GM18951 (cell line): ENCODE results near the gene MPPED1.

Experiments
- POLR2A ChIP-seq: IDR thresholded peaks from 4 replicates; pipeline ENCODE4 v1.6.1; 2011; ENCODE audit warnings: mild to moderate bottlenecking; ENCODE audit not compliant: insufficient read length, insufficient read depth; ENCODE audit errors: extremely low read depth
- in situ Hi-C: fragments of 300-500 bp; cut with MboI; formaldehyde crosslinking; loops from one replicate; pipeline ENCODE4 v1.12.0; 2022; ENCODE audit warnings: low sequenced_read_pairs, mixed read lengths, inconsistent platforms; ENCODE audit not compliant: unreplicated experiment

The MPPED1 gene

DNA sequence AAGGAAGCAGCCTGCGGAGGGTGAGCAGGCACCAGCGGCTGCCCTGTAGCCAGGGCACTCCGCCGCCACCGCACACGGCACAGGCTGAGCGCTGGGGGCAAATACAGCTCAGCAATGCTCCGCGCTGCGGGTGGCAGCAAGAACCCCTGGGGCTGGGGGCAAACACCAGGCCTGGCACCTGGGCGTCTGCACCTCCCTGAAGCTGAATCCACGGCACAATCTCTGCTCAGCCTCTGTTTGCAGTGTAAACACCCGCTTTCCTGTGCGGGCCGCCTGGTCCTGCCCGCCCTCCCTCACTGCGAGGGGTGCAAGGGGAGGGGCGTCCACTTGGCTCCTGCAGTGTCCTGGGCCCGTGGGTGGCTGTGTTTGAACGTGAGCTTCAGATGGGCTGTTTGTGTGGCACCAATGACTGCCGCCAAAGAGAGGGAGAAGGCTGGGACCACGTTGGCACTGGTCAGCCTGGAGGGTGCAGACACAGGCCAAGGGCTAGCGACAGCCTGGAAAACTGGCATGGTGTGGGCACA lies 14.8 kb upstream of the MPPED1 start:
- TF ChIP-seq POLR2A, result no peak
- in situ Hi-C loops, result loop anchor here (25.0 kb wide), 1 partner anchor 490 kb away; the partner anchor contains the start of gene PNPLA5

DNA sequence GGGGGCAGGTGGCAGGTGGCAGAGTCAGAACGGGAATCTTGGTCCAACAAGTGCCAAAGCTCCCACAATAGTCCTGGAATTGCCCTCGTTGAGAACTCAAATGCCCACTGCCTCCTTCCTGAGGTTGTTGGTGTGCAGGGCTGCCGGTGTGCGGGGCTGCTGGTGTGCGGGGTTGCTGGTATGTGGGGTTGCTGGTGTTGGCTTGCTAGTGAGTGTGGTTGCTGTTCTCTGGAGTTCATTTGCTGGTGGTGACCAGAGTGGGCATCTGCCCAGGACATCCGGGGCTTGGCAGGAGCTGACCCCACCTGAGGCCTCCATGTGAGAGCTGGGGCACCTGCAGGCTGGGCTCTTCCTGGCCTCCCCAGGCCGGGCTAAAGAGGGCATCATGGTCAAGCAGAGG lies 14.0 kb upstream of the MPPED1 start:
- in situ Hi-C loops, result loop anchor here (25.0 kb wide), 1 partner anchor 490 kb away; the partner anchor contains the start of gene PNPLA5
- TF ChIP-seq POLR2A, result no peak

DNA sequence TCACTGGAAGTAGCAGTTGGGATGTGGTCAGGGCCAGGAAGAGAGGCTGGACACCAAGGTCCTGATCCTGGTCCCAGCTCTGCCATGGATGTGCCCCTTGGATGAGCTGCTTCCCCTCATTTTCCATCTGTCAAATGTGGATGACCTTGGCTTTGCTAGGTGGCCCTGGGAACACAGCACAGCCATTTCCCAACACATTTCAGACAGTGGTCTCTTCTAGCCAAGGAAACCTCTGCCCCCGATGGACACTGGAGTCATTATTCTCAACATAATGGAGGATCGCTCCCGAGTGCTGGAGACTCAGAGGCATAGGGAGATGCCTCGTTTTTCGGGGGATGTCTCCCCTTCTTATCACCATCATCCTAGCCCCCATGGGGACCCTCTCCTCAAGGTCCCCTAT lies 13.6 kb upstream of the MPPED1 start:
- no peak for TF ChIP-seq POLR2A
- in situ Hi-C loops, result loop anchor here (25.0 kb wide), 1 partner anchor 489 kb away; the partner anchor contains the start of gene PNPLA5

DNA sequence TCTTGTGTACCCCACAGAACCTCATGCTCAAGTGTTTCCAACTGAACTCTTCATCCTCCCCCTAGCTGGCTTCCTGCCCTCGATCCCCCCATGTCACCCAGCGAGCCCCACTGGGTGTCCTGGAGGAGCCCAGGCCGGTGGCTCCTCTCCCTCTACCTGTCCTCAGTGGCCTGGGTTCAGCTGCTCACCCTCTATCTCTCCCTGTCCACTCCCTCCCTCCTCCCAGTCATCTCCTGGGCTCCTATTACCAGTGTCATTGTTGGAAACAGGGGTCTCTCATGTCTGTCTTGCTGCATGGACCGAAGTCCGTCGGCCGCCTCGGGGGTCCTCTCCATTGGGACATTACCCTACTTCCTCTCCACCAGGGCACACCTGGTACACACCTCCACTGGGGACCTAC lies 12.9 kb upstream of the MPPED1 start:
- in situ Hi-C loops, result loop anchor here (25.0 kb wide), 1 partner anchor 488 kb away; the partner anchor contains the start of gene PNPLA5
- TF ChIP-seq POLR2A, result no peak

DNA sequence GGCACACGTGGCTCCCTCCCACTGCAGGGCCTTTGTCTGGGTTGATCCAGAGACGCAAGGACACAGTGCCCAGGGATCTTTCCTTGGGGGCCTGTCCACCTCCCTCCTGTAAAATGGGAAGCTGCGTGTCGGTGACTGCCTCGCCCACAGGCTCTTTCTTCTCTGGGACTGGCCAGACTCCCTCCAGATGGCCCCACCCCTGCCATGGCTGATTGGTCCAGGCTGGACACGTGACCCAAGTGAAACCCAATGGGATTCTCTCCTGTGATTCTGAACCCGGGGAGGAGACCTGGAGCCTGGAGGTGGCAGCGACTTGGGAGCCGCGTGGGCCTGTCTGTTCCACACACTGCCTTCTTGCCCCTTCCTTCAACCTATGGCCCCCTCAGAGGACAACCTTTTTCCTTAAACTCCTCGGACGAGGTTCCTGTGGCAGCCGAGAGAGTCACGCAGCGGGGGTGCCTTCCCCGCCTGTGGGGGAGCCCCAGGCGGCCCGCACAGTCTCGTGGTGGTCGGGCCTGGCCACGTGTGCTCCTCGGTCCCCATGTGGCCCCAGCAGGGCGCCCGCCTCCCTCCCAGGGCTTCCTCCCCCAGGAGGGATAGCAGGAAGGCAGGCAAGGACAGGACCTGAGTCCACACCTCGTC lies 12.4 kb upstream of the MPPED1 start:
- TF ChIP-seq POLR2A, result no peak

DNA sequence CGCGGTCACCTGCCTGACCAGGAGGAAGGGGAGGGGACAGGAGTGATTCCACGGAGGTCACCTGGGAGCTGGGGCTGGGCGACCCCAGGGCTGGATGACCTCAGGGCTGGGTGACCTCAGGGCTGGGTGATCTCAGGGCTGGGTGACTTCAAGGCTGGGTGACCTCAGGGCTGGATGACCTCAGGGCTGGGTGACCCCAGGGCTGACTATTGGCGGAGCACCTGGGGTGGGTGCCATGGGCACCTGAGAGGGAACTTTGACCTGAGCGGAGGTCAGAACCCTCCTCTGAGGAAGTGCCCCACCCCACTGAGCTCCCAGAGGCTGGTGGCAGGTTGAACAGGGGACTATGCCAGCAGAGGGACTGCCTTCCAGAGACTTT lies 11.8 kb upstream of the MPPED1 start:
- TF ChIP-seq POLR2A, result no peak
- in situ Hi-C loops, result loop anchor here (25.0 kb wide), 1 partner anchor 487 kb away; the partner anchor contains the start of gene PNPLA5

More for the DNA sequence above, 12.4 kb upstream of the MPPED1 start:
- in situ Hi-C loops, result loop anchor here (25.0 kb wide), 1 partner anchor 488 kb away; the partner anchor contains the start of gene PNPLA5

DNA sequence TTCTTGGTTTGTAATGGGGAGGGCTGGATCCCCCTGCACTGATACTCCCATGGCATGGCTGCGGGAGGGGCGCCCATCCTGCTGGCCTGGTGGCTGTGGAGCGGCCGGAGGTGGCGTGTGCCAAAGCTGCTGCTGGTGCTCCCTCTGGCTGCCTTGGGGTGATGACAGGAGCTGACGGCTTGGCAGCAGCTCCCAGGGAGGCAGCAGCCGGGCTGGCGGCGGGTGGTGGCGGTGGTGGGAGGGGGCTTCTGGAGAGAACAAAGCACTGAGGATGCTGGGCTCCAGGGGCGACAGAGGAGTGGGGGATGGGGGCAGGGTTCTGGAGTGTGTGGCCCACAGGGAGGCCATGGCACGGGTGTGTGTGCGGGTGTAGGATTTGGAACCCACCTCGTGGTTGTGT lies 11.4 kb upstream of the MPPED1 start:
- in situ Hi-C loops, result no loop called here
- TF ChIP-seq POLR2A, result no peak

DNA sequence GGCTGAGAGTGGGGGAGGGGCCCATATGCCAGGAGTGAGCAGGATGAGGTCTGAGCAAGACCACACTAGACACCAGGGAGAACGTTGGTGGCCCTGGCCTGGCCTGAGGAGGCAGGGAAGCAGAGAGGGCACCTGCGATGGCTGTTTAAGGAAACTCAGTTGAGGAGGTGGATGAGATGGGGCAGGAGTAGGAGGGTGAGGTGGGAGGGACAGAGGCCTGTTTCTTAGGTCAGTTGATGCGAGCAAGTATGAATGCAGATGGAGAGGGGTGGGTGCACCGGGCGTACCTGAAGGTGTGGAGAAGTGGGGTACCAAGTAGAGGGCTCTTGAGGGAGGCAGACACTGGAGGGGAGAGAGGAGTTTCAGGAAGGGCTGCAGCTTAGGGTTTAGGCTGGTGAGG lies 10.6 kb upstream of the MPPED1 start:
- in situ Hi-C loops, result no loop called here
- TF ChIP-seq POLR2A, result no peak

DNA sequence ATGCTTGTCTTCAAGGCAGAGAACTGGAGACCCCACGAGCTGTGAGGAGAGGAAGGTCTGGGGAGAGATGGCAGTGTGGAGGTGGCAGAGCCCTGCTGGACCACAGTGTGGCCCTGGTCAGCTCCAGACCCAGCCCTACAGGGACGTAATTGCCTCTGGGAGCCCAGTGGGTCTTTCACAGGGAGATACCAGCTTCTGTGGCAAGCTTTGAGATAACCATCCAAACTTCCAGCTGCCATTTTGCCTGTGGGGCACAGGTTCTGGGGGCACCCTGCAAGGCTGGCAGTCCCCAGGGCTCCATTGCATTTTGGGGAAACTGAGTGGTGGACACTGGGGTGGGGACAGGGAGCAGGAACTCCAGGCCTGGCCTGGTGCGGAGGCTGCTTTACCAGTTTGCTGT lies 10.2 kb upstream of the MPPED1 start:
- in situ Hi-C loops, result no loop called here
- TF ChIP-seq POLR2A, result no peak

DNA sequence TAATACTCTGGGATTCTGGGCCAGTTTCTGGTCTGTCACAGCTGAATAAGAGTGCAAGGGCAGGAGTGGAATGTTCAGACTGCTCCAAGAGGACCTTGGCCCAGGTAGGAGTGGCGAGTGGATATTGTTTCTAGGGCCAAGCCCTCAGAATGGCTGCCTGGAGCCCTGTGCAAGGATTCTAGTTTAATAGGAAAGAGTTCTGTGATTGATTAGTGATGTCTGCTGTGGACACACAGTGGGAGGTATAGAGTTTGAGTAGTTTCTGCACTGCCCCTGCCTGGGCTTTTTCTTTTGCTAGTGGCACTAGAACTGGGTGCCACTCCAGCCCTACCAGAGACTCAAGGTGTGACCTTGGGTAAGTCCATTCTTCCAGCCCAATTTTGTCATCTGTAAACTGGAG lies 9.7 kb upstream of the MPPED1 start:
- in situ Hi-C loops, result no loop called here
- no peak for TF ChIP-seq POLR2A

DNA sequence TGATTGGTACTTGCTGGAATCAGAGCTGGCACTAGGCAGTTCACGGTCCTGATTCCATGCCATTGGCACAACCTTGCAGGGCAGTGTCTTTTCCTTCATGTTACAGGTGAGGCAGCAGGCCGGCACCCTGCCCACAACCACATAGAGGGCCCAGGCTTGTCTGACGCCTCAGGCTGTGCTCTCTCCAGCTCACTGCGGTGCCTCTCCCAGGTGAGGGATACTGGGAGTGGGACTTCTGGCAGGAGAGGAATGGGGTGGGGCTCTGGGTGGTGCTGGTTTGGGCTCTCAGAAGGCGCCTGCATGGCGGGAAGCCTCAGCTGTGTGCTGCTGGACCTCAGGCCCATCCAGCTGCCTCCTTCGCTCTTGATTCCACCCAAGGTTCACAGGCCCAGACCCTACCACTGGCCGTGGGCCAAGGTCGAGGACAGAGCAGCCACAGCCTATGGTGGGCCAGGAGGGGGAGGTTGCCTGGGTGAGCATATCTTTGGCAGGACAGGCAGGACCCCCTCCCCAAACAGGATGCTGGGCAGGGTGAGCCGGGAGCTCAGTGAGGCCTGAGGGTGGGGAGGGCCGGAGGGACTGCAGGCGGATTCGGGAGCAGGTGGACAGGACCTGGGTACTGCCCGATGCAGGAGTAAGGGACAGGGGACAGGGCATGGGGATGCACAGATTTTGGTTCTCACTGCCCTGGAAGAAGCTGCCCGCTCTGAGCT lies 7.0 kb upstream of the MPPED1 start:
- in situ Hi-C loops, result no loop called here
- TF ChIP-seq POLR2A, result no peak

DNA sequence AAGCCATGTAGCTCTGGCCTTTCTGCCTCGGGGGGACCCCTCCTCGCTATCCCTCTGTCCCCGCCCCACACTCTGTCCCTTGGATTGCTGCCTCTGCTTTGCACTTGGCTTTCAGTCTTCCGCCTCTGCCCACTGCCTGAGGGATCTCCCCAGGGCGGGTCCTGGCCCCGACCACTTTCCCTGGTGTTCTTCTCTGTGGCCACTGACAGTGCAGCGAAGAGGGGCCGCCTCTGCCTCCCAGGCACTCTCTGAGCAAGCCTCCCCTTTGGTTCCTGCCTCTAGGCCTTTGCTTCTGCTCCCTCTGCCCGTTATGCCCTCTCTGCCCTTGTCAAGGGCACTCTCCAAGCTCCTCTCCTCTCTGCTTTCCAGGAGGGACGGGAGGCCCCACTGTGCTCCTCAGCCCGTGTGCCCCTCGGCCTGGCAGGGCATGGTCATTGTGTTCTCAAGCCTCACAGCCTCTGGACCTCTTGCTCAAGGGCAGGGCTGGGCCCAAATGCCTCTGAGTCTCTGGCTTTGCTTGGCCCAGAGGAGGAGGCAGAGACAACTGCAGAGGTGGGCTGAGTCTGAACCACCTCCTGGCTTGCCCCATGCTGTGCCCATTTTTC lies 5.5 kb upstream of the MPPED1 start:
- no peak for TF ChIP-seq POLR2A
- in situ Hi-C loops, result no loop called here

DNA sequence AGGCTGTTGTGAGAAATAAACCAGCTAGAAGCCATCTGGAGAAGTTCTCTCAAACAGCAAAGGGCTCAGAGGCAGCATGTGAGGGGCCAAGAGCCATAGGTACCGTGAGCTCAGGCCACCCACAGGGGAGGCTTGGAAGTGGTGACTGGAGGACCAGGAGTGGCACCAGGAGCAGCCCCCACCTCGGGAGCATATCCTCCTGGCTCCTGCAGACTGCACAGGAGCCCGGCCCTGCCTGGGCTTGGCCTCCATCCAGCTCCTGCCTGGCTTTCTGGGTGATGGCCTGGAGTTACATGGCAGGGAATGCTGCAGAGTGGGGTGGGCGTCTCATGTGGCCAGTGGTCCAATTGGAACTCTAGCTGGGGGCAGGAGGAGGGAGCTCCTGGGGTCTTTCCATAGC lies 4.2 kb upstream of the MPPED1 start:
- no peak for TF ChIP-seq POLR2A
- in situ Hi-C loops, result no loop called here
